KOPT-K1 (cell line): ENCODE data around the gene DNMT1.

Experiments used
- H3K27ac ChIP-seq: fragments of 200-600 bp; sonication (generic); 2 replicates; pipeline ENCODE4 v1.5.1; 2016; ENCODE audit warnings: antibody characterized with exemption, mild to moderate bottlenecking, low read depth, low read length; ENCODE audit not compliant: poor library complexity, severe bottlenecking
- H3K36me3 ChIP-seq: fragments of 200-600 bp; sonication (generic); 2 replicates; pipeline ENCODE4 v1.5.1; 2017; ENCODE audit warnings: antibody characterized with exemption, mild to moderate bottlenecking, low read length, moderate library complexity; ENCODE audit not compliant: insufficient read depth
- H3K9me3 ChIP-seq: fragments of 200-600 bp; sonication (generic); 2 replicates; pipeline ENCODE4 v1.5.1; 2017; ENCODE audit warnings: antibody characterized with exemption, low read length, mild to moderate bottlenecking; ENCODE audit not compliant: insufficient read depth, poor library complexity, severe bottlenecking

DNMT1 gene

DNA sequence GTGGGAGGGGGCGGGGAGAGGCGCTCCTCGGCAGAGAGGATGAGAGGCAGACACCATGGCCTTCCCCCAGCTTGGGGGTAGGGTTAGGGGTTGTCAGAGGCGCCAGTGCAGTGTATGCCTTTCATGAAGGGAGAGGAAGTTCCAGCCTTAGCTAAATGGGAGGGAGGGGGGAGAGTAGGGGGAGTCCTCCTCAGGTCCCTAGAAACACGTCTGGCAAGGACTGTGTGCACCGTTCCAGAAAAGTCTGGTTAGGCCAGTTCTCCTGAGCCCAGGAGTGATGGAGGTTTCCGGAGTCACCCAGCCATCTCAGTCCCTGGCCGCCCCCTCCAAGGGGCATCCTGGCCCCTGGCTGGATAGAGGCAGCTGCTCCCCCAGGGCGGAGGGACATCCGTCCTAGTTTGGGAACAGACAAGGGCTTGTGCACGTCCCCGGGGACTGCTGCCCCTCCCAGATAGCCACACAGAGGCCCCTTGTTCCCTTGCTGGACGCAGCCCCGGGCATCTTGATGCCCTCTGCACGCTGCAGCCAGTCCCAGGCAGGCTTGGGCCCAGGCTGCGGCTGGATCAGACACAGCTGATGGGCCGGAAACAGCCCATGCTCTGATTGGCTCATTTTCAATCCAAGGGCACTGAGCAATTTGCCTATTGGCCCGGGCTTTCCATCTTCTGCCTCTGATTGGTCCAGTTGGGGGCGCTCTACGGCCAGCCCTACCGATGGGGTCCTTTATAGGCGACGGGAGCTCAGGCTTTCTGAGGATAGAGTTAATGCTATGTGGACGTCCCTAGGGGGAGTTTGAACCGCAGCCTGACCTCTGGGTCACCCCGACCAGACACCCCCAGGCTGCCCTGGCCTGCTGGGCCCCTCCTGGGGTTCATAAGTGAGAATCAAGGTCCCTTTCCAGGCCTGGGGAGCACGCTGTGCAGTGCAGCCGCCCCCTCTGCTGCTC, 32.5 kb upstream of the DNMT1 start:
- H3K27ac ChIP-seq: no peak overlapping the region
- no peaks in the 10 kb centered on the region for H3K9me3 ChIP-seq
- no peaks in the 10 kb centered on the region for H3K36me3 ChIP-seq

DNA sequence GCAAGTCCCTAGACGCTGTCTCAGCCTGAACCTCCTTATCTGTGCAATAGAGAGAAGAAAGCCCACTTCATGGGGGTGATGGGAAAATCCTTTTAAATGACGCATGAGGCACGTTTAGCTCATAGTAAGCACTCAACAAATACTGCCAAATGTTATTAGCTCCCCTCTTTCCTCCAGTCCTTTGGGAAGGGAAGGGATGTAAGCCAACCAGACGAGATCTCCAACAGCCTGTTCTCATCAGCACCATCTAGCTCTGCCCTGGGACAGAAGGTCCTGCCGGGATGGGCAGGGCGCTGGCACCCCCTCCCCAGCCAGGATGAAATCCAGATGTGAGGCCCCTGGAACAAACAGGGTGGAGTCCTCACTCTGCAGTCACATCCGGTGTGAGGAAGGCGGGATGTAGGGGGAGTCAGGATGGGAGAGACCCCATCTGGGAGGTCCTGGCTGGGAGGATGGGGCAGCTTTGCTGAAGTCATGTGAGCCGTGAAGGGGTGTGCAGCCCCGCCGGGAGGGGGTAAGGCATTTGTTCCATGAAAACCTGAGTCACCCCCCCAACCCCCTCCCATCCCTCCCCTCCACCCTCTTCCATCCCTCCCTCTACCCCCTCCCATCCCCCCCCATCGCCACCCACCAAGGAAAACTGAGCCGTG, 31.7 kb upstream of the DNMT1 start:
- no peaks in the 10 kb centered on the region for H3K9me3 ChIP-seq
- H3K36me3 ChIP-seq: no peaks in the 10 kb centered on the region
- H3K27ac ChIP-seq: no peak overlapping the region

DNA sequence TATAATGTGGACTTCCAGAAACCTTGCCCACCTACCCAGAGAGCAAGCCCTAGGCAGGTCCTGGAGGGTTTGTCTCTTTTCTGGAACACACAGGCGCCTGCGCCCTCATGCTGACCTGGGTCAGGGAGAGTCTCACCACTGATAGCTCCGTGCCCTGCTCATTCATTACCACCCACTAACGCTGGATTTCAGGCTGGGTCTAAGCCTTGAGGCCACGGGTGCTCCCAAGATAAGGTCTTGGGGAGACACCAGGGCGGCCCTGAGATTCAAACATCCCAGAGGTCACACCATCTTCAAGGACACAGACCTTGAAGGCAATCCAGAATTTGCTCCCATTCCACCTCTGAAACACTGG, 31.2 kb upstream of the DNMT1 start:
- H3K27ac ChIP-seq: no peak overlapping the region
- no peaks in the 10 kb centered on the region for H3K36me3 ChIP-seq
- H3K9me3 ChIP-seq: no peaks in the 10 kb centered on the region

DNA sequence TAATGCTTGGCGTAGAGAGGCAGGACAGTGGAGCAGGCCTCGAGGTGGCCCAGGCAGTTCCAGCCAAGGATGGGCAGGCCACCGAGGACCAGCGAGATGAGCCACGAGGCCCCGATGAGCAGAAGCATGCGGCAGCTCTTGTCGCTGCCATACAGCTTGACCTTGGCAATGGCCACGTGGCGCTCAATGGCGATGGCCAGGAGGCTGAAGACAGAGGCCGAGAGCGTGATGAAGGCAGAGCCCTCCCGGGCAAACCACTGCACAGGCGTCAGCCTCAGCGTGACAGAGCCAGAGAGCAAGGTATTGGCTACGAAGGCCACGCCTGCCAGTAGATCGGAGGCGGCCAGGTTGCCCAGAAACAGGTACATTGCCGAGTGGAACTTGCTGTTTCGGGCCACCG, 29.6 kb upstream of the DNMT1 start:
- Histone ChIP-seq H3K9me3 (no peaks in the 10 kb centered on the region), H3K27ac (no peak overlapping the region), H3K36me3 (no peaks in the 10 kb centered on the region)

DNA sequence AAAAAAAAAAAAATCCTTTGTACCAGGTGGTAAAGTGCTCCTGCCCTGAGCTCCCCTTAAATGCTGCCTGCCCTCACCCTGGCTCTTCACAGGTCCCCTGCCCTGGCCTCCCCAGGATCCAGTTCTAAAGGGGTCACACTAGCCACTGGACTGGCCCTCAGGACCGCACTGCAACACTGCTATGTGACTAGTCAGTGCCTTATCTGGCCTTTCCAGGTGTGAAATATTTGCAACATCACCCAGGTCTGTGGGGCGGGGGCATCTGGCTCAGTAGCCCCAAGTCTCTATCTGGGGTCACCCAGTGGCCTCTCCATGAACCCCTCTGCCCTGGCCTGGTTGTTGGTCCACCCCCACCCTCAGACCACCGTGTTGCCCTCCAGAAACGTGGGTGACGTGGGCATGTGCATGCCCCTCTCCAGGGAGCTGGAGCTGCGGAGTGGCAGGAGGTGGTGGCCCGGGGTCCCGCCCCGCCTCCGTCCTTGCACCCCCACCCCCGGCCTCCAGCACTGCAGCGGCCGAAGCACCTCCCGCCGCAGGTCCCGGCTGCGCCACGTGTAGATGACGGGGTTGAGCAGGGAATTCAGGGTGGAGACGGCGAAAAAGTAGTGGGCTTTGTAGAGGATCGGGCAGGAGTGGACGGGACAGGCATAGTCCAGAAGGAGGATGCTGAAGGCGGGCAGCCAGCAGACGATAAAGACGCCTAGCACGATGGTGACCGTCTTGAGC, 28.9 kb upstream of the DNMT1 start:
- Histone ChIP-seq H3K36me3 (no peaks in the 10 kb centered on the region), H3K9me3 (no peaks in the 10 kb centered on the region), H3K27ac (no peak overlapping the region)

DNA sequence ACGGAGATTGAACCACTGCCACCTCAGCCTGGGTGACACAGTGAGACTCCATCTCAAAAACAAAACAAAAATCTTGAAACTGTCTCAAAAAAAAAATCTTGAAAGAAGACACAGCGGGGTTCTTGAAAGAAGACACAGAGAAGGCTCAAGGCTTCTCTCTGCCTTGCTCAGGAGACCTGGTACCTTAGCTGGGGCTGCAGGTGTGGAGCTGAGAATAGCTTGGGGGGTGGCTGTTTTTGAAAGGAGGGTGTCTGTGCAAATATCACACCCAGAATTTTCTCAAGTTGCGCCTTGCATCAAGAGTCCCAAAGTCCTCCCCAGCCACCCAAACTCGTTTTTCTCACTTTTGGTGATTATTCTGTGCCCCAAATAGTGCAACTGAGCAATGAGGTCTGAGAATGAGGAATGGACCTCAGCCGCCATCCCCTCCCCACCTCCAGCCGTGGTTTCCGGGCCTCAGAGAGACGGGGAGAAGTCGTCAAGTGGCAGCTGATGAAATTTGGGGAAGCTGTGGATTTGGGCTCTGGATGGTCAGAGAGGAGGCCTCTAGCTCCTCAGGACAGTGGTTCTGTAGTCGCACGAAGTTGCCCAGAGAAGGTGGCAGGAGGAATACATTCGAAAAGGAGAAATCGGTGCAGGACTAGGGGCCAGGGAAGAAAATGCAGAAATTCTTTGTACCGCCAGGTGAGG, 27.6 kb upstream of the DNMT1 start:
- H3K36me3 ChIP-seq: no peaks in the 10 kb centered on the region
- H3K9me3 ChIP-seq: no peaks in the 10 kb centered on the region
- H3K27ac ChIP-seq: no peak overlapping the region

DNA sequence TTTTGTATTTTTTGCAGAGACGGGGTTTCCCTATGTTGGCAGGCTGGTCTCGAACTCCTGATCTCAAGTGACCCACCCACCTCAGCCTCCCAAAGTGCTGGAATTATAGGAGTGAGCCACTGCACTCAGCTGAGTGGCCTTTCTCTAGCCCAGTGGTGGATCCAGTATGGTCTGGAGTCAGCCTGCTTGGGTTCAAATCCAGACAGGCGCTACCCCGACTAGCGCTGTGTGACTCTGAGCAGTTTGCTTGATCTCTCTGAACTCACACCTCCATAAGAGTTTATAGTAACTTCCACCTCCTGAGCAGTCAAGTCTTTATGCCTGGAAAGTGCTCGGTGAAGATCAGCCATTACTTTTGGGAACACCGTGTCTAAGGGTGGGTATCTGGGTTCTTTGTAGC, 25.9 kb upstream of the DNMT1 start:
- Histone ChIP-seq H3K36me3 (no peaks in the 10 kb centered on the region), H3K9me3 (no peaks in the 10 kb centered on the region), H3K27ac (no peak overlapping the region)

DNA sequence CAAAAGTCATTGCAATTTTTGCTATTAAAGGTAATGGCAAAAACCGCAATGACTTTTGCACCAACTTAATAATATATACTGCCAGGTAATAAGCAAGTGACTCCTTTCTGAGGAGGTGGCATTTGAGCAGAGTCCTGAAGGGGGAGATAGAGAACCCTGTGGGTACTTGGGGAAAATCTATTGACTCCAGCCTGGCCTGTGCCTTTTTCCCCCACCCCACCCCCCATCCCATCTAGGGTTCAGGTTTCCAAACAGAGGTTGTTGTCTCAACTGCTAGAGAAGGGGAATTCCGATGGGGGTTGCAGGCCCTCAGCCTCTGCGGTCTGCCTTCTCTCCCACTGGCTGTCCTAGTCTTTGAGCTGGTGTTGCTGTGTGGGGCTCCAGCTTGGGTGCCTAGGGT, 24.9 kb upstream of the DNMT1 start:
- no peaks in the 10 kb centered on the region for H3K9me3 ChIP-seq
- no peak overlapping the region for H3K27ac ChIP-seq
- no peaks in the 10 kb centered on the region for H3K36me3 ChIP-seq

DNA sequence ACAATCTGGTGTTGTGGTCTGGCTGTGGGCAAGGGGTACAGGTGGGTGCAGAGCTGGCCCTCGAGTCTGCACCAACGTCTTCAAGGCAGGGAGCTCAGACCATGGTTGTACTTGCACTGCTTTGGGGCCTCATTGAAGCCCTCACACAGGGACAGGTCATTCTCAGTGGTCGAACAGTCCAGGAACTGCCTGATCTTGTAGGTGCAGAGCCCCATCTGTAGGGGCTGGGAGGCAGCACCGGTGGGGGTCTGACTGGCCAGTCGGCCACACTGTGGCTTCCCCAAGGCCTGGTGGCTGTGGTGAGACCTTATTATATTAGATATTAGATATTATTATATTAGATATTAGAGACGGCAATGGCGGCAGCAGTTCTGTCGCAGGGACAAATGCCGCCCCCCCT, 22.3 kb upstream of the DNMT1 start:
- no peaks in the 10 kb centered on the region for H3K9me3 ChIP-seq
- H3K27ac ChIP-seq: no peak overlapping the region
- no peaks in the 10 kb centered on the region for H3K36me3 ChIP-seq

DNA sequence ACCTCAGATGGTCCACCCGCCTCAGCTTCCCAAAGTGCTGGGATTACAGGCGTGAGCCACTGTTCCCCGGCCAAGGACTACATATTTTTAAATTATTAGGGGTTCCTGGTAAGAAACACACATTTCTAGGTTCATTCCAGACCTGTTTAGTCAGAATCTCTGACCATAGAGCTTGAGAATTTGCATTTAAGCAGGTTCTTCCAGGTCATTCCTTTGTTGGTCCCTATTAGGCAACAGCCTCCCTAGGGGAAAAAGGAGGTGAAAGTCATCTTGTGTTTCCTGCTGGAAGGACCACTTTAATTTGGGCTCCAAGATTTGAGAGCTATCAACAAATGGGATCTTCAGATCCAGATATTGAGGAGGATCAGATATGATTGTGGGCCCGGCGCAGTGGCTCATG, 20.0 kb upstream of the DNMT1 start:
- H3K36me3 ChIP-seq: no peaks in the 10 kb centered on the region
- H3K9me3 ChIP-seq: no peaks in the 10 kb centered on the region
- no peak overlapping the region for H3K27ac ChIP-seq

DNA sequence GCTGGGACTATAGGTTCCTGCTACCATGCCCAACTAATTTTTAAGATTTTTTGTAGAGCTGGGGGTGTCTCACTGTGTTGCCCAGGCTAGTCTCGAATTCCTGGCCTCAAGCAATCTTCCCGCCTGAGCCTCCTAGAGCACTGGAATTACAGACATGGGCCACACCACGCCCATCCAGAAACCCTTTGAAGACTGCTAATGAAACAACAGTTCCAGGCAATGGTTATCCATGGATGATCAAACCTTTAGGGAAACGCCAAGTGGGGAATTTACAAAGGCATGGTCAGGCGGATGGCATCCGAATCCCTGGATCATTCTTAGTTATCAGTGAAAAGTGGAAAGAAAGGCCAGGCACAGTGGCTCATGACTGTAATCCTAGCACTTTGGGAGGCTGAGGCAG, 16.9 kb upstream of the DNMT1 start:
- Histone ChIP-seq H3K9me3 (no peaks in the 10 kb centered on the region), H3K27ac (no peak overlapping the region), H3K36me3 (no peaks in the 10 kb centered on the region)

DNA sequence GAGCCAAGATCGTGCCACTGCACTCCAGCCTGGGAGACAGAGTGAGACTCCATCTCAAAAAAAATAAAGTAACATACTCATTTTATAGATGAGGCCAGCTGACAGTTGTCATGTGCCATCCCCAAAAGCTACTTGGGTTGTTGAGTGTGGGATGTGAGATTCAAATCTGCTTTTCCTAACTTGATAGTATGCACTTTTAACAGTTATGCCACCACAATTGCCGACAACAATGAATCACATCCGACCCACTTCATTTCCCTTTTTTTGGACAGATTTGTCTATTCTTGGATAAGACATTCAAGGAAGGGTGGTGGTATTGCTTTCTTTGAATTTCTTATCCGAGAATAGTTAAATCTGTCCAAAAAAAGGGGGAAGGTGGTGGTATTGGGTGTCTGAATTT, 16.3 kb upstream of the DNMT1 start:
- Histone ChIP-seq H3K9me3 (no peaks in the 10 kb centered on the region), H3K36me3 (no peaks in the 10 kb centered on the region), H3K27ac (no peak overlapping the region)

DNA sequence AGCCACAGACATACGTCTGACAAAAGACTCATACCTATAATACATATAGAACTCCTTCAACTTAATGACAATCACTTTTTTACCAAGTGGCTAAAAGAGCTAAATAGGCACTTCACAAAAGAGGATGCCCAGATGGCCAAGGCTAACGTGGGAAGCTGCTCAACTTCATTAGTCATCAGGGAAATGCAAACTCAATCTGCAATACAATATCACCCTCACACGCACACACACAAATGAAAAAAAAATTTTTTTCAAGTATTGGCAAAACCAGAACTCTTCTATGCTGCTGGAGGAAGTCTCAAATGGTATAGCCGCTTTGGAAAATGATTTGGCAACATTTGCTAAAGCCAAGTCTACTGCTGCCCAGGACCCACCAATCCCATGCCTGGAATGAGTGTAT, 14.6 kb upstream of the DNMT1 start:
- H3K9me3 ChIP-seq: no peaks in the 10 kb centered on the region
- H3K36me3 ChIP-seq: no peaks in the 10 kb centered on the region
- no peak overlapping the region for H3K27ac ChIP-seq

DNA sequence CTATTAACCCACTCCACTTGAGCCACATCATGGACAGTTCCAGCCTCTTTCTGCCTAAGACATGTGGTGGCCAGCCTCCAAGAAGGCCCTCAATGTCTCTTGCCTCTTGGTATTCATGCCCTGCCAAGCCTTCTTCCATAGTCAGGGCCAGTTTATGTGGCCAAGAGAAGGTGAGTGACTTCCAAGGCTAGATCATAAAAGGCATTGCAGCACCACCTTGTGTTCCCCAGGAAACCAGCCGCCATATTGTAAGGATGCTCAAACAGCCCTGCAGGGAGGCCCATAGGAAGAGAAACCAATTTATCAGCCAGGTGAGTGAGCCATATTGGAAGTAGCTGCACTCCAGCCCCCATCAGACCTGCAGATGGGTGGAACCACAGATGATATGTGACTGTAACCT, 12.3 kb upstream of the DNMT1 start:
- no peak overlapping the region for H3K27ac ChIP-seq
- no peaks in the 10 kb centered on the region for H3K36me3 ChIP-seq
- H3K9me3 ChIP-seq: no peaks in the 10 kb centered on the region
